DND-41 (cell line): ENCODE data around the gene ANKRD39.

Experiments
- CTCF ChIP-seq: IDR thresholded peaks from 2 replicates; pipeline ENCODE4 v1.5.1; 2012; ENCODE audit warnings: borderline replicate concordance, low read length, moderate library complexity, mild to moderate bottlenecking; ENCODE audit not compliant: poor library complexity, severe bottlenecking; ENCODE audit errors: extremely low read depth
- EZH2 ChIP-seq: IDR thresholded peaks from 3 replicates; pipeline ENCODE4 v1.6.1; 2012; ENCODE audit warnings: borderline replicate concordance, low read depth, mild to moderate bottlenecking, moderate library complexity, low read length, inconsistent platforms; ENCODE audit not compliant: severe bottlenecking

GRCh38 chr2:96832408-96832753 lies 25.4 kb downstream of the ANKRD39 start:
- no peak for TF ChIP-seq CTCF
- TF ChIP-seq EZH2, result no peak
